Measurements from ENCODE around the gene SMC6.

DNA sequence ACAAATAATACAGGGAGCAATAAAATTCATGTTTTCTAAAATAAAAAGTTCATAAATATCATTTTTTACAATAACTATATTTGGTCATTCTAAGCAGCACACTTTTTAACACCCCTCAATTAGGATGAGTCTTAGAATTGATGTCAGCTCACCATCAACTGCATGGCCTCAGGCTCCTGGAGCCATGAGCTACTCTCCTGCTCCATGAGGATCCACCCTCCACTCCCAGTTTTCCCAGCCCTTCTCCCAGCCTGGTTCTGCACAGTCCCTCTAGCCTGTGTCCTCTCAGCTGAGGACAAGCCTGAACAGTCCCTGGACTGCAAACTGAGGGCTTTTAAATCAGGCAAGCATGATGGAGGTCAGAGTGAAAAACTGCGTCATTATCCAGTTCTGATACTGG lies 89.1 kb downstream of the SMC6 start:
- TF ChIP-seq, protein P1, sequence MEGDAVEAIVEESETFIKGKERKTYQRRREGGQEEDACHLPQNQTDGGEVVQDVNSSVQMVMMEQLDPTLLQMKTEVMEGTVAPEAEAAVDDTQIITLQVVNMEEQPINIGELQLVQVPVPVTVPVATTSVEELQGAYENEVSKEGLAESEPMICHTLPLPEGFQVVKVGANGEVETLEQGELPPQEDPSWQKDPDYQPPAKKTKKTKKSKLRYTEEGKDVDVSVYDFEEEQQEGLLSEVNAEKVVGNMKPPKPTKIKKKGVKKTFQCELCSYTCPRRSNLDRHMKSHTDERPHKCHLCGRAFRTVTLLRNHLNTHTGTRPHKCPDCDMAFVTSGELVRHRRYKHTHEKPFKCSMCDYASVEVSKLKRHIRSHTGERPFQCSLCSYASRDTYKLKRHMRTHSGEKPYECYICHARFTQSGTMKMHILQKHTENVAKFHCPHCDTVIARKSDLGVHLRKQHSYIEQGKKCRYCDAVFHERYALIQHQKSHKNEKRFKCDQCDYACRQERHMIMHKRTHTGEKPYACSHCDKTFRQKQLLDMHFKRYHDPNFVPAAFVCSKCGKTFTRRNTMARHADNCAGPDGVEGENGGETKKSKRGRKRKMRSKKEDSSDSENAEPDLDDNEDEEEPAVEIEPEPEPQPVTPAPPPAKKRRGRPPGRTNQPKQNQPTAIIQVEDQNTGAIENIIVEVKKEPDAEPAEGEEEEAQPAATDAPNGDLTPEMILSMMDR (IDR thresholded peaks at IDR 0.05): no peak
- no peak for TF ChIP-seq POLR2A (IDR thresholded peaks at IDR 0.05)
